Hepatocyte (in vitro differentiated cells): ENCODE results near the gene NEDD4L.

Source experiments
- EZH2 ChIP-seq: fragments of 200-600 bp; sonication (generic); IDR thresholded peaks from 2 replicates; pipeline ENCODE4 v1.6.1; 2016; ENCODE audit warnings: antibody characterized with exemption, mild to moderate bottlenecking, borderline replicate concordance
- EZH2phosphoT487 ChIP-seq: fragments of 200-600 bp; sonication (generic); IDR thresholded peaks from one replicate; pipeline ENCODE4 v1.6.1; 2018; ENCODE audit warnings: antibody characterized with exemption, mild to moderate bottlenecking, low read depth, moderate library complexity; ENCODE audit not compliant: unreplicated experiment, severe bottlenecking
- TF ChIP-seq, protein P1 (sequence below): fragments of 200-600 bp; sonication (generic); IDR thresholded peaks from 2 replicates; pipeline ENCODE4 v1.5.1; 2016; ENCODE audit warnings: antibody characterized with exemption, mild to moderate bottlenecking; ENCODE audit not compliant: poor library complexity

DNA sequence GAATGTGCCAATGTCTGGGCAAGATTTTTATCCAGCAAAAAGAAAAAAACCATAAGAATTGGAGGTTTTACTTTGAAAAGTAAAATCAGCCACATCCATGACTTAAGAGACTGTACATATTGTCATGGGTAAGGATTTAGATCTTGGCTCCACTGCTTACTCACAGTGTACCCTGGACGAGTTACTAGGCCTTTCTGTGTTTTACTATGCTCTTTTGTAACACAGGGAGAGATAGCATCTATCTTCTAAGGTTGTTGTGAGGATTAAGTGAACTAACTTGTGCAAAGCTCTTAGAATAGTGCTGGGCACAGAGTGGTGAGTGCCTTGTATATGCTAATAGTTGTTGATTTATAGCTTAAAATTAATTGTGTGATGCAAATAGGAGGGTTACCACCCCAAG, 255.9 kb downstream of the NEDD4L start:
- TF ChIP-seq, protein P1, sequence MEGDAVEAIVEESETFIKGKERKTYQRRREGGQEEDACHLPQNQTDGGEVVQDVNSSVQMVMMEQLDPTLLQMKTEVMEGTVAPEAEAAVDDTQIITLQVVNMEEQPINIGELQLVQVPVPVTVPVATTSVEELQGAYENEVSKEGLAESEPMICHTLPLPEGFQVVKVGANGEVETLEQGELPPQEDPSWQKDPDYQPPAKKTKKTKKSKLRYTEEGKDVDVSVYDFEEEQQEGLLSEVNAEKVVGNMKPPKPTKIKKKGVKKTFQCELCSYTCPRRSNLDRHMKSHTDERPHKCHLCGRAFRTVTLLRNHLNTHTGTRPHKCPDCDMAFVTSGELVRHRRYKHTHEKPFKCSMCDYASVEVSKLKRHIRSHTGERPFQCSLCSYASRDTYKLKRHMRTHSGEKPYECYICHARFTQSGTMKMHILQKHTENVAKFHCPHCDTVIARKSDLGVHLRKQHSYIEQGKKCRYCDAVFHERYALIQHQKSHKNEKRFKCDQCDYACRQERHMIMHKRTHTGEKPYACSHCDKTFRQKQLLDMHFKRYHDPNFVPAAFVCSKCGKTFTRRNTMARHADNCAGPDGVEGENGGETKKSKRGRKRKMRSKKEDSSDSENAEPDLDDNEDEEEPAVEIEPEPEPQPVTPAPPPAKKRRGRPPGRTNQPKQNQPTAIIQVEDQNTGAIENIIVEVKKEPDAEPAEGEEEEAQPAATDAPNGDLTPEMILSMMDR = no peak
- TF ChIP-seq EZH2 (no peak), EZH2phosphoT487 (no peak)
